Measurements from ENCODE around the gene SKAP2. TPM values are rescaled to one million over a fixed set of nuclear protein-coding genes. Genes with fewer than 3 reads are reported as not detected.

Gene SKAP2
- polyA plus RNA-seq, 1 donor from 2014 or later = 3.6 TPM

- no peaks in the 10 kb centered on the region for H3F3A ChIP-seq (ENCODE audit: insufficient read depth, low read length, poor library complexity, severe bottlenecking)
- H3K27ac ChIP-seq (ENCODE audit: low read length) = no peak overlapping the region
- no peaks in the 10 kb centered on the region for H4K20me1 ChIP-seq (ENCODE audit: insufficient read depth)
- no peaks in the 10 kb centered on the region for H3K9me2 ChIP-seq (ENCODE audit: insufficient read depth, low read length)
- no peaks in the 10 kb centered on the region for H3K79me2 ChIP-seq (replicated peaks; ENCODE audit: insufficient read depth, low read length)
- no peak overlapping the region for H3K4me3 ChIP-seq (ENCODE audit: low read length)
- no peaks in the 10 kb centered on the region for H3K36me3 ChIP-seq (ENCODE audit: insufficient read depth, low read length)
- H3K4me2 ChIP-seq (ENCODE audit: low read length) = no peak overlapping the region
- no peaks in the 10 kb centered on the region for H3K27me3 ChIP-seq (ENCODE audit: insufficient read depth, low read depth, low read length)
- H3K9ac ChIP-seq (ENCODE audit: low read length) = no peak overlapping the region
- TF ChIP-seq REST (IDR thresholded peaks at IDR 0.05; ENCODE audit: borderline replicate concordance) = no peak
- H2AFZ ChIP-seq (ENCODE audit: low read depth, low read length) = no peak overlapping the region
- no peaks in the 10 kb centered on the region for H3K9me3 ChIP-seq (ENCODE audit: low read length)
These were observed 237.2 kb downstream of the SKAP2 start for GRCh38 chr7:26627221-26627620.

GRCh38 chr7:26626687-26627086 is 237.7 kb downstream of the SKAP2 start:
- no peaks in the 10 kb centered on the region for H3K27me3 ChIP-seq (ENCODE audit: insufficient read depth, low read depth, low read length)
- no peaks in the 10 kb centered on the region for H3K79me2 ChIP-seq (replicated peaks; ENCODE audit: insufficient read depth, low read length)
- H2AFZ ChIP-seq (ENCODE audit: low read depth, low read length) = no peak overlapping the region
- no peak overlapping the region for H3K4me3 ChIP-seq (ENCODE audit: low read length)
- H4K20me1 ChIP-seq (ENCODE audit: insufficient read depth) = no peaks in the 10 kb centered on the region
- H3K9me3 ChIP-seq (ENCODE audit: low read length) = no peaks in the 10 kb centered on the region
- no peaks in the 10 kb centered on the region for H3K9me2 ChIP-seq (ENCODE audit: insufficient read depth, low read length)
- TF ChIP-seq MXI1 (conservative IDR thresholded peaks at IDR 0.05; ENCODE audit: poor library complexity, severe bottlenecking) (no peak), RAD21 (conservative IDR thresholded peaks at IDR 0.05) (no peak), EP300 (conservative IDR thresholded peaks at IDR 0.05; ENCODE audit: poor library complexity, severe bottlenecking) (no peak), TAF1 (IDR thresholded peaks at IDR 0.05; ENCODE audit: low read depth) (no peak), SMC3 (conservative IDR thresholded peaks at IDR 0.05; ENCODE audit: poor library complexity) (no peak), CTCF (IDR thresholded peaks at IDR 0.05; ENCODE audit: poor library complexity, severe bottlenecking) (no peak), REST (IDR thresholded peaks at IDR 0.05; ENCODE audit: borderline replicate concordance) (no peak), EZH2 (IDR thresholded peaks at IDR 0.05; ENCODE audit: borderline replicate concordance, insufficient read depth, low read length, poor library complexity, severe bottlenecking) (no peak), POLR2AphosphoS5 (IDR thresholded peaks at IDR 0.05) (no peak)
- no peaks in the 10 kb centered on the region for H3F3A ChIP-seq (ENCODE audit: insufficient read depth, low read length, poor library complexity, severe bottlenecking)
- H3K4me2 ChIP-seq (ENCODE audit: low read length) = no peak overlapping the region
- no peak overlapping the region for H3K9ac ChIP-seq (ENCODE audit: low read length)
- H3K27ac ChIP-seq (ENCODE audit: low read length) = no peak overlapping the region
- no peaks in the 10 kb centered on the region for H3K36me3 ChIP-seq (ENCODE audit: insufficient read depth, low read length)
